ENCODE measurements around the gene MDFIC. TPM values are rescaled to one million over a fixed set of nuclear protein-coding genes. Genes with fewer than 3 reads are reported as not detected.
"Not testable (repeated sequence)": the region's sequence is repeated elsewhere in the genome, so short reads cannot be mapped to it uniquely, and the experiment has no call there.

MDFIC gene
- total RNA-seq = 10 to 100 TPM; 55.9 to 57.1 TPM

GRCh38 chr7:114922026-114922651 is at the start of gene MDFIC:
Gene MDFIC (plus strand): TSS chr7:114922094. CDS start chr7:114923034, 940 bp downstream.
- Mint-ChIP-seq H3K4me3 (peak within 1 kb of the TSS; percentile 89), H3K27me3 (no peaks in the 10 kb centered on the region), H3K27ac (peak within 1 kb of the TSS; percentile 96), H3K9me3 (no peaks in the 10 kb centered on the region), H3K36me3 (peaks cover 24% of the 10 kb centered on the region), H3K4me1 (peaks cover 51% of the 10 kb centered on the region)
- DNase-seq = peak; percentile 76

- H3K36me3 Mint-ChIP-seq = no peaks in the 10 kb centered on the region
- no peak overlapping the region for H3K27ac Mint-ChIP-seq
- no peak for DNase-seq
- no peaks in the 10 kb centered on the region for H3K4me1 Mint-ChIP-seq
- peaks cover 6% of the 10 kb centered on the region for H3K9me3 Mint-ChIP-seq
- H3K4me3 Mint-ChIP-seq = no peak overlapping the region
- no peaks in the 10 kb centered on the region for H3K27me3 Mint-ChIP-seq
These were observed 47.7 kb upstream of the MDFIC start for GRCh38 chr7:114874170-114874569.

DNA sequence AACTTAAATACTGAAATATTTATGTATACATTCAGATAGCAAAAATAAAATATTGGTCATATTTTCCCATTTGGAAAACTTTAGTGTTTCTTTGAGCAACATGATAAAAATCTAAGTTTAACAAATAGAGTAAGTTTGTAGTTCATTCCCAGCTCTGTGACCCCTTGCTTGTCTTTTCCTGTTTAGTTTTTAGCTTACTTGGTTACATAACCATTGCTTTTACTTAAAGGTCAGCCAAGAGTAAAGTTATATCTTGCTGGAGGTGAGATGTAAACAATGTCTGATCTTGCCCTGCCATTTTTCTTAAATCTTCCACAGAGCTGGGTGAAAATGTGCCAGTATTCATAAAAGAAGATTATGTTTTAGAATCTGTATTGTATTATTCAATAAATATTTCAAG is 46.7 kb upstream of the MDFIC start:
- no peaks in the 10 kb centered on the region for H3K4me1 Mint-ChIP-seq
- peaks cover 14% of the 10 kb centered on the region for H3K9me3 Mint-ChIP-seq
- H3K27ac Mint-ChIP-seq = no peak overlapping the region
- no peak overlapping the region for H3K4me3 Mint-ChIP-seq
- peaks cover 2% of the 10 kb centered on the region for H3K36me3 Mint-ChIP-seq
- H3K27me3 Mint-ChIP-seq = no peaks in the 10 kb centered on the region
- no peak for DNase-seq

DNA sequence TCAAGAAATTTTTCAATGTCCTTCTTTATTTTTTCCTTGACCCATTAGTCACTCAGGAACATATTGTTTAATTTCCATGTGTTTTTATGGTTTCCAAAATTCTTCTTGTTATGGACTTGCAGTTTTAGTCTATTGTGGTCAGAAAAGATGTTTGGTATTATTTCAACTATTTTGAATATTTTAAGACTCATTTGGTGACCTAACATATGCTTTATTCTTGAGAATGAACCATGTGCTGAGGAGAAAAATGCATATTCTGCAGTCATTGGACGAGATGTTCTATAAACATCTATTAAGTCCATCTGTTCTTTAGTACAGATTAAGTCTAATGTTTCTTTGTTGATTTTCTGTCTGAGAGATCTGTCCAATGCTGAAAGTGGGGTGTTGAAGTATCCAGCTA is 42.3 kb upstream of the MDFIC start:
- no peak for DNase-seq
- H3K27me3 Mint-ChIP-seq = no peaks in the 10 kb centered on the region
- H3K4me1 Mint-ChIP-seq = no peaks in the 10 kb centered on the region
- H3K9me3 Mint-ChIP-seq = peaks cover 23% of the 10 kb centered on the region
- H3K36me3 Mint-ChIP-seq = peaks cover 2% of the 10 kb centered on the region
- H3K27ac Mint-ChIP-seq = no peak overlapping the region
- no peak overlapping the region for H3K4me3 Mint-ChIP-seq

GRCh38 chr7:114885836-114886235 is 36.1 kb upstream of the MDFIC start:
- Mint-ChIP-seq H3K4me3 (no peak overlapping the region), H3K27ac (no peak overlapping the region), H3K4me1 (peaks cover 24% of the 10 kb centered on the region), H3K36me3 (no peaks in the 10 kb centered on the region), H3K27me3 (no peaks in the 10 kb centered on the region), H3K9me3 (peaks cover 9% of the 10 kb centered on the region)
- no peak for DNase-seq

- peaks cover 5% of the 10 kb centered on the region for H3K9me3 Mint-ChIP-seq
- DNase-seq = no peak
- H3K4me1 Mint-ChIP-seq = peaks cover 24% of the 10 kb centered on the region
- no peak overlapping the region for H3K27ac Mint-ChIP-seq
- no peaks in the 10 kb centered on the region for H3K36me3 Mint-ChIP-seq
- no peaks in the 10 kb centered on the region for H3K27me3 Mint-ChIP-seq
- H3K4me3 Mint-ChIP-seq = no peak overlapping the region
These were observed 35.7 kb upstream of the MDFIC start for GRCh38 chr7:114886241-114886640.

DNA sequence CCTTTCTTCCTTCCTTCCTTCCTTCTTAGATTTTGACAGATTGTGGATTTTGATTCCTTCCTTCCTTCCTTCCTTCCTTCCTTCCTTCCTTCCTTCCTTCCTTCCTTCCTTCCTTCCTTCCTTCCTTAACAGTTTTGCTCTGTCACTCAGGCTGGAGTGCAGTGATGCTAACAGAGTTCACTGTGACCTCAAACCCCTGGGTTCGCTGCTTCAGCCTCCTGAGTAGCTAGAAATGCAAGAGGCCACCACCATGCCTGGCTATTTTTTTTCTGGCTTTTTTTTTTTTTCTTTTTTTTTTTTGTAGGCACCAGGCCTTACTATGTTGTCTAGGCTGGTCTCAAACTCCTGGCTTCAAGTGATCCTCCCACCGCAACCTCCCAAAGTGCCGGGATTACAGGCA is 32.8 kb upstream of the MDFIC start:
- Mint-ChIP-seq H3K4me1 (peaks cover 24% of the 10 kb centered on the region), H3K36me3 (peaks cover 12% of the 10 kb centered on the region), H3K27ac (peak overlapping the region; percentile 86)
- not testable (repeated sequence) for DNase-seq, H3K9me3 Mint-ChIP-seq, H3K27me3 Mint-ChIP-seq, H3K4me3 Mint-ChIP-seq

GRCh38 chr7:114889646-114890285 is 32.1 kb upstream of the MDFIC start:
- peak overlapping the region; percentile 12 for H3K4me3 Mint-ChIP-seq
- no peaks in the 10 kb centered on the region for H3K27me3 Mint-ChIP-seq
- H3K36me3 Mint-ChIP-seq = peaks cover 12% of the 10 kb centered on the region
- H3K4me1 Mint-ChIP-seq = peaks cover 24% of the 10 kb centered on the region
- H3K9me3 Mint-ChIP-seq = peaks cover 10% of the 10 kb centered on the region
- H3K27ac Mint-ChIP-seq = peak overlapping the region; percentile 86
- peak; percentile 8 for DNase-seq

GRCh38 chr7:114890561-114890960 is 31.3 kb upstream of the MDFIC start:
- Mint-ChIP-seq H3K27ac (no peak overlapping the region), H3K4me1 (peaks cover 24% of the 10 kb centered on the region), H3K9me3 (peaks cover 10% of the 10 kb centered on the region), H3K4me3 (no peak overlapping the region), H3K36me3 (peaks cover 12% of the 10 kb centered on the region), H3K27me3 (no peaks in the 10 kb centered on the region)
- DNase-seq = no peak

- H3K4me3 Mint-ChIP-seq = no peak overlapping the region
- no peak overlapping the region for H3K27ac Mint-ChIP-seq
- no peaks in the 10 kb centered on the region for H3K36me3 Mint-ChIP-seq
- H3K4me1 Mint-ChIP-seq = no peaks in the 10 kb centered on the region
- no peak for DNase-seq
- no peaks in the 10 kb centered on the region for H3K27me3 Mint-ChIP-seq
- H3K9me3 Mint-ChIP-seq = no peaks in the 10 kb centered on the region
These were observed 21.8 kb upstream of the MDFIC start for GRCh38 chr7:114900127-114900526.

- no peaks in the 10 kb centered on the region for H3K27me3 Mint-ChIP-seq
- no peaks in the 10 kb centered on the region for H3K36me3 Mint-ChIP-seq
- H3K4me3 Mint-ChIP-seq = no peak overlapping the region
- DNase-seq = no peak
- no peaks in the 10 kb centered on the region for H3K9me3 Mint-ChIP-seq
- no peak overlapping the region for H3K27ac Mint-ChIP-seq
- H3K4me1 Mint-ChIP-seq = no peaks in the 10 kb centered on the region
These were observed 20.1 kb upstream of the MDFIC start for GRCh38 chr7:114901771-114902170.

GRCh38 chr7:114903131-114903530 is 18.8 kb upstream of the MDFIC start:
- DNase-seq = no peak
- no peaks in the 10 kb centered on the region for H3K4me1 Mint-ChIP-seq
- no peaks in the 10 kb centered on the region for H3K27me3 Mint-ChIP-seq
- H3K27ac Mint-ChIP-seq = no peak overlapping the region
- peaks cover under 1% of the 10 kb centered on the region for H3K9me3 Mint-ChIP-seq
- no peaks in the 10 kb centered on the region for H3K36me3 Mint-ChIP-seq
- no peak overlapping the region for H3K4me3 Mint-ChIP-seq

DNA sequence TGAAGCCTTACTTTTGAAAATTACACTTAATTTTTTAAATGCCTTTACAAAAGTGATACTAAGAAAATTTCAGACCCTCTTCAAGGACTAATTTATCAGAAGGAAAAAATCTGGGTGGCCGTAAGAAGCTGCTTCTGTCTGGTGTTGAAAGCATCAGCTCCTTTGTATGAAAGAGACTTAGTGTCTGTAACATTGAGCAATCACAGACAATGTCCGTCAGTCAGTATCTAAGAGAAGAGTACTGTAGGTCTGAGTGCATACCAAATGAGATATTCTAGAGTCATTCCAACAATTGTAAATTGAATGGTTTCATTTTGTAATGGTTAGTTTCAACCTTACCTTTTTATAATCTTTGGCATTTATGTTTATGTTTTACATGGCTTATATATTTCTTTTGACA is 11.1 kb upstream of the MDFIC start:
- Mint-ChIP-seq H3K36me3 (peaks cover 6% of the 10 kb centered on the region), H3K27me3 (no peaks in the 10 kb centered on the region), H3K9me3 (peaks cover 6% of the 10 kb centered on the region), H3K4me3 (no peak overlapping the region), H3K4me1 (peaks cover 8% of the 10 kb centered on the region), H3K27ac (no peak overlapping the region)
- DNase-seq = no peak

DNA sequence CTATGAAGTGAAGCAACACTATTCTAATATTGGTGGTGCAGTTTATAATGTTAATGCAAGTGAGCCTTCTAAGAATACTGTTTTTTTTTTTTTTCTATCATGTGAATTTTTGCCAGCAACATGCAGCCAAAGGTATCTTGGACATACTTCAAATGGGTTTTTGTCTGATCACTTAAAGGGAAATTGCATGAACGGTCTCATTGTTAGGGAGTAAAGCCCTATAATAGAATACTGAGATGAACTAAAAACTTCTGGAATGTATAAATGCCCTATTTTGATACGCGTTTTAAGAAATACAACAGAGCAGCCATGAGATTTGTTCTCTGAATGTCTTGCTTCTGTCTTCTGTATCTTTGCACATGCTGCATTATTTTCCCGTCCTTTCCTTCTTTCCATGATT is 10.5 kb upstream of the MDFIC start:
- Mint-ChIP-seq H3K4me3 (no peak overlapping the region), H3K4me1 (peaks cover 14% of the 10 kb centered on the region), H3K36me3 (peaks cover 6% of the 10 kb centered on the region)

DNA sequence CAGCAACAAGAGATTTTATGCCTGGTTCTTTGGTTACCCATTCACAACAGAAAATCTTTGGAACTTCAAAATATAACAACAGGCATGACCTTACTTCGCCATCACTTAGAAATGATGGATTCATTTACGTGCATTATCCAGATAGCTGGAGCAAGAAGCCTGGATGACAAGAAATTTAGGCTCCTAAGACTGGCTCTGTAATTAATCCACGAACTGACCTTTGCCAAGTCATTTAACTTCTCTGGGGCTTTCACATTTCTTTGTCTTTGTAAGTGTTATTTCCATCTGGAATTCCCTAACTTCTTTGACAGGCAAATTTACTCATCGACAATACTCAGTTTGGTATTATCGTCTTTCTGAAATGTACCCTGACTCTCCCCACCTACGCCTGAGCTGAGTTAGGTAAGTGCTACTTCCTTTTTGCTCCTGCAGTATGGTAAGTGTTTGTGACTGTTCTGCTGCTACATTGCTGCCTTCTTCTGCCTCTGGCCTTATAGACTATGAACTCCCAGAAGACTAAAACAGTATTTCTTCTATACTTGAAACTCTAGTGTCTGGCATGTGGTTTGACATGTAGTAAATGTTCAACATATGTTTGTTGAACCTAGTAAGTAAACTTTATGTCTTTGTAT is 5.5 kb upstream of the MDFIC start:
- Mint-ChIP-seq H3K4me3 (peak overlapping the region; percentile 54), H3K27me3 (no peaks in the 10 kb centered on the region), H3K27ac (peak overlapping the region; percentile 97), H3K36me3 (peaks cover 11% of the 10 kb centered on the region), H3K4me1 (peaks cover 47% of the 10 kb centered on the region), H3K9me3 (peaks cover 2% of the 10 kb centered on the region)
- peak; percentile 30 for DNase-seq

More for the DNA sequence above, 10.5 kb upstream of the MDFIC start:
- no peak overlapping the region for H3K27ac Mint-ChIP-seq
- H3K9me3 Mint-ChIP-seq = peaks cover 6% of the 10 kb centered on the region
- no peak for DNase-seq
- H3K27me3 Mint-ChIP-seq = no peaks in the 10 kb centered on the region
